ENCODE results near the gene MAFF.

The MAFF gene

DNA sequence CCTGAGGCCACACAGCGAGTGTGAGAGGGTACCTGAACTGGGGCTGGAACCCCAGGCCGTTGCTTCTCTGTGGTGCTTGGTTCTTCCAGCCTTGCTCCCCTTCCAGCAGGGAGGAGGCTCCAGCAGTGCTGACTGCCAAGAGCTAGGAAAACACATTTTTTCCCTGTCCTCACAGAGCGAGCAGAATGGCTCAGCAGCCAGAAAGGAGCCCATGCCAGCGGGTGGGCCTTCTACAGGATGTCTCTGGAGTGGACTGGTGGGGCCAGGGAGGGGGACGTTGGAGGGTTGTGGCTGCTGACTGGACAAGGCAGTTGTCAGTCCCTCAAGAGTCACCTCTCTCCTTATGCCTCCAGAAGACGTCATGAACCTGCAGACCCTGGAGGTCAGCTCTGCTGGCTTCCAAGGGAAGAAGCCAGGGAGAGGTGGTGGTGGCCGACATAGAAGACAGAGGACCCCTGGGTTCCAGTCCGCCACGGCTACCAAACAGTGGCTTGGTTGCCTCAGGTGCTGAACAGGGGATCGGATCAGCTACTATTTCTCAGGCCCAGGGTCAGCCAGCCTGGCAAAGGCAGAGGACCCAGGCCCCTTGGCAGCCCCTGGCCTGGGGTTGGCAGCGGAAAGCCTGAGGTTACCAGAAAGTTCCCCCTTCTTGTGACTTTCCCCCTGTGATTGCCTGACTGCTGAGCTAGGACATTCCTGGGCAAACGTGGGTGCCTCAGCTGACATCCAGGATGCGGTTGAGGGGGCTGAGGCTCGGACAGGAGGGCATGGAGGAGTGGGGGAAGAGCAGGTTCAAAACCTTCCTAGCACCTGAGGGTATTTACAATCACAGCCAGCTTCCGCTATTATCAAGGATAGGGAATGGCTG, 3.7 kb downstream of the MAFF start:
- peaks cover 43% of the 10 kb centered on the region for H3K4me1 ChIP-seq (ENCODE audit: control insufficient read depth, insufficient read depth, low read length)
- peak overlapping the region; percentile 75 for H3K27ac ChIP-seq (ENCODE audit: low read length)
- no peaks in the 10 kb centered on the region for H3K36me3 ChIP-seq (ENCODE audit: control insufficient read depth in 2 of 2, insufficient read depth in 2 of 2, low read length in 2 of 2)
- H3K4me3 ChIP-seq (ENCODE audit: low read length in 2 of 2): peak overlapping the region in 1 of 2 donors; percentile 47
- H3K9ac ChIP-seq (ENCODE audit: low read length in 2 of 2): peak overlapping the region; percentile 12 to 21
- no peaks in the 10 kb centered on the region for H3K27me3 ChIP-seq (ENCODE audit: control insufficient read depth in 1 of 2, insufficient read depth in 2 of 2, low read length in 2 of 2)
- no peaks in the 10 kb centered on the region for H3K9me3 ChIP-seq (ENCODE audit: control insufficient read depth in 2 of 2, low read length in 2 of 2)

DNA sequence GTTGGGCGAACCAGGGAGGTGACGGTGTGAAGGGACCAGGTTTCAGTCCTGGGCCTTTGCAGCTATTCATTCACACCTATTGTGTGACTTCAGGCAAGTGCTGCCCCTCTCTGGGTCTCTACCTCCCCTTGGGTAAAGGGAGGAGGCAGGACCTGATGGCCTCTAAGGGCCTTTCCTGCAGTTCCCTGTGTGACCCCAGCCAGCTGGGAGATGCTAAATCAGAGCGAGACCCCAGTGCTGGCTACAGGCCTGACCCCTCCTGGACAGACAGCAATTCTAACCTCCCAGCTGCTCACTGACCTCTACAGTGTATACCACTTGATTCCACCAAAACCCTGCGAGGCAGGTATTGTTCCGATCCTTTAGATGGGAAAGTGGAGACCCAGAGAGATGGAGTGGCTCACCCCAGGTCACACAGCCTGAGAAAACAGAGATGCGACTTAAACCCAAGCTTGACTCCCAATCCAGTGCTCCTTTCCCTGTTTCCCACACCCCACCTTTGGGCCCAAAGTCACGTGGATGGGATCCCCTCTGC, 6.2 kb downstream of the MAFF start:
- Histone ChIP-seq H3K36me3 (ENCODE audit: control insufficient read depth in 2 of 2, insufficient read depth in 2 of 2, low read length in 2 of 2) (no peaks in the 10 kb centered on the region), H3K27me3 (ENCODE audit: control insufficient read depth in 1 of 2, insufficient read depth in 2 of 2, low read length in 2 of 2) (no peaks in the 10 kb centered on the region), H3K9ac (ENCODE audit: low read length in 2 of 2) (no peak overlapping the region), H3K27ac (ENCODE audit: low read length) (no peak overlapping the region), H3K4me1 (ENCODE audit: control insufficient read depth, insufficient read depth, low read length) (peaks cover 28% of the 10 kb centered on the region), H3K9me3 (ENCODE audit: control insufficient read depth in 2 of 2, low read length in 2 of 2) (no peaks in the 10 kb centered on the region), H3K4me3 (ENCODE audit: low read length in 2 of 2) (no peak overlapping the region)

DNA sequence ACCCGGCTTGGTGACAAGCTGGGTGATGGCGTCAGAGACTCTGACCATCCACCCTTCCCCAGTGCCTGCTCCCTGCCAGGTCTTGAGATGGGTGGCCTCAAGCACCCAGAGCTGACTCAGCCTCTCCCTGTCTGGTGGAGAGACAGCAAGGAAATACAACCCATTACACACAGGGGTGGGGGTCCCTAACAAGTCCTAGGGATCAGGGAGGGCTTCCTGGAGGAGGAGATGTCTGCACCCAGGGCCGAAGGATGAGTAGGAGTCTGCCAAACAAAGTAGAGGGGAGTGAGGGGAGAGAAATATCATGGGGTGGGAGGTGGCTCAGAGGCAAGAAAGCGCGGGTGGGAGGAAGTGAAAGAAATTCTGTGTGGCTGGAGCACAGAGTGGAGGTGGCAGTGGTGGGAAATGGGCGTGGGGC, 6.8 kb downstream of the MAFF start:
- Histone ChIP-seq H3K27ac (ENCODE audit: low read length) (no peak overlapping the region), H3K9me3 (ENCODE audit: control insufficient read depth in 2 of 2, low read length in 2 of 2) (no peaks in the 10 kb centered on the region), H3K4me3 (ENCODE audit: low read length in 2 of 2) (no peak overlapping the region), H3K27me3 (ENCODE audit: control insufficient read depth in 1 of 2, insufficient read depth in 2 of 2, low read length in 2 of 2) (no peaks in the 10 kb centered on the region), H3K4me1 (ENCODE audit: control insufficient read depth, insufficient read depth, low read length) (peaks cover 24% of the 10 kb centered on the region), H3K36me3 (ENCODE audit: control insufficient read depth in 2 of 2, insufficient read depth in 2 of 2, low read length in 2 of 2) (no peaks in the 10 kb centered on the region), H3K9ac (ENCODE audit: low read length in 2 of 2) (no peak overlapping the region)

DNA sequence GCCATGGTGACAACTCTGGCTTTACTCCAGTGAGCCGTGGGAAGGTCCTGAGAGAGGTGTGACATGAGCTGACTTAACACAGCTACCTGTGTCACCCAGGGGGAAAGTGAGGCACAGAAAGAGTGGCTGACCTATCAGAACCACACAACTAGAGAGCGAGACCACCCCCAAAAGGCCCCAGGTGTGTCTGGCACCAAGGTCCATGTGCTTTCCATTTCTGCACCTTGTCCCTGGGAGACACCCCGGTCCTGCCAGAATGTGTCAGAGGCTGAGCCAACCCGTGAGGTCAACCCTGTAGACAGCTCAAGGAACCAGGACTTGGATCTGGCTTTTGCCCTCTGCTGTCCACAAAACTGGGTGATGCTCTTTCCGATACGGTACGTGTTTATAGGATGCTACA, 9.8 kb downstream of the MAFF start:
- no peaks in the 10 kb centered on the region for H3K36me3 ChIP-seq (ENCODE audit: control insufficient read depth in 2 of 2, insufficient read depth in 2 of 2, low read length in 2 of 2)
- H3K9ac ChIP-seq (ENCODE audit: low read length in 2 of 2): no peak overlapping the region
- H3K9me3 ChIP-seq (ENCODE audit: control insufficient read depth in 2 of 2, low read length in 2 of 2): no peaks in the 10 kb centered on the region
- peaks cover 16% of the 10 kb centered on the region for H3K4me1 ChIP-seq (ENCODE audit: control insufficient read depth, insufficient read depth, low read length)
- H3K4me3 ChIP-seq (ENCODE audit: low read length in 2 of 2): no peak overlapping the region
- H3K27ac ChIP-seq (ENCODE audit: low read length): no peak overlapping the region
- no peaks in the 10 kb centered on the region for H3K27me3 ChIP-seq (ENCODE audit: control insufficient read depth in 1 of 2, insufficient read depth in 2 of 2, low read length in 2 of 2)

DNA sequence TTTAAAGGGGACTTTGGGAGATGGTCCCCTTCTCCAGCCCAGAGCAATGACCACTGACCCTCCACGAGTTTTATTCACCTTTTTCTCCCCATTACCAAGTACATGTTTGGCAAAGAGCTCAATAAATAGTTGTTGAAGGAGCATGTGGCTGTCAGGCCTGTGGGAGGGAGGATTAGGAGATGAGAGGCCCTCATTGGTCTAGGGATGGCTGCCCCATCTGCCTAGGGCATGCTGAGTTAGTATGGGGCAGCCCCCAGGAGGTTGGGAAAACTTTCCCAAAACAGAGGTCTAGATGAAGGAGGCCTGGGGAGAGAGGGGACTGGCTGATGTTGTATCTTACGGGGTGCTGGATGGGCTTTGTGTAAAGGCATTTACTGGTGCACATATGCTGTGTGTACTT, 10.6 kb downstream of the MAFF start:
- Histone ChIP-seq H3K4me3 (ENCODE audit: low read length in 2 of 2) (no peak overlapping the region), H3K9me3 (ENCODE audit: control insufficient read depth in 2 of 2, low read length in 2 of 2) (no peaks in the 10 kb centered on the region), H3K27me3 (ENCODE audit: control insufficient read depth in 1 of 2, insufficient read depth in 2 of 2, low read length in 2 of 2) (no peaks in the 10 kb centered on the region), H3K4me1 (ENCODE audit: control insufficient read depth, insufficient read depth, low read length) (peaks cover 16% of the 10 kb centered on the region), H3K9ac (ENCODE audit: low read length in 2 of 2) (no peak overlapping the region), H3K36me3 (ENCODE audit: control insufficient read depth in 2 of 2, insufficient read depth in 2 of 2, low read length in 2 of 2) (no peaks in the 10 kb centered on the region), H3K27ac (ENCODE audit: low read length) (no peak overlapping the region)

DNA sequence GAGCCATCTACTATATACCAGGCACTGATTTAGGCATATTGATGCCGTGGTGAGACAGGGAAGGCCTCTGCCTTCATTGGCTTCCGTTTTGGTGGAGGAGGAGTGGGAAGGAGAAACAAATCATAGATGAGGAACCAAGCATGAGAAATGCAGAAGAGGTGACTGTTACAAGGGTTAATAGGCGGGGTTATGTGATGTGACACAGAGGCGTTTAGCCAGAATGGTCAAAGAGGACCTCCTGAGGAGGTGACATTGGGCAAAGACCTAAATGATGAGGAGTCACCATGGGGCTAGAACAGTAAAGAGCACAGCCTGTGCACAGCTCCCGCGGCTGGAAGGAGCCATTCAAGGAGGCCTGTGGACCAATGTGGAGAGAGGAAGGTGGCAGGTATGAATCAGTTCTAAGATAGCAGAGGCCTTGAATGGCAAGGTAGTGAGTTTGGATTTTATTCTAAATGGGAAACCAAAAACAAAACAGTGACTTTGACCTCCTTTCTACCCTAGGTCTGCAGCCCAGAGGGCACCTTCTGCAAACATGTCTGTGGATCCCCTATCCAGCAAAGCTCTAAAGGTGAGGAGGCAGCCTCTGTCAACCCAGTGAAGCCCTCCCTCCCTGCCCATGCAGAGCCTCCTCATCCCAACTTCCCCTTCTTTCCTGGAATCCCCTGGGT, 11.7 kb downstream of the MAFF start:
- no peak overlapping the region for H3K27ac ChIP-seq (ENCODE audit: low read length)
- H3K4me1 ChIP-seq (ENCODE audit: control insufficient read depth, insufficient read depth, low read length): peaks cover 25% of the 10 kb centered on the region
- H3K4me3 ChIP-seq (ENCODE audit: low read length in 2 of 2): no peak overlapping the region
- H3K27me3 ChIP-seq (ENCODE audit: control insufficient read depth in 1 of 2, insufficient read depth in 2 of 2, low read length in 2 of 2): no peaks in the 10 kb centered on the region
- no peaks in the 10 kb centered on the region for H3K36me3 ChIP-seq (ENCODE audit: control insufficient read depth in 2 of 2, insufficient read depth in 2 of 2, low read length in 2 of 2)
- H3K9me3 ChIP-seq (ENCODE audit: control insufficient read depth in 2 of 2, low read length in 2 of 2): no peaks in the 10 kb centered on the region
- peak overlapping the region in 1 of 2 donors; percentile 5 for H3K9ac ChIP-seq (ENCODE audit: low read length in 2 of 2)

DNA sequence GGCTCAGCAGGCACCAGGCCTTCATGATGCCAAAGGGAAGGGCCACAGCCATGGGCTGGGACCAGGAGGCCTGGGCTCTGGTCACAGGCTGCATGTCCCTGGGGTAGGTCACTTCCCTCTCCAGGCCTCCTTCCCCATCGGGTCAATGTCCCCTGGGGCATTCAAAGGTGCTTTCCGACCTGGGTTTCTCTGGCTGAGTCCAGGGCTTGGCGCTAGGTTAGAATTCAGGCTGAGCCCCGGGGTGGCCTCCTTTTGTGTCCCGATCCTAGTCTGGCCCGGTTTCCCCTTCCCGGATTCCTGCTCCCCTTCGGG, 12.2 kb downstream of the MAFF start:
- H3K4me1 ChIP-seq (ENCODE audit: control insufficient read depth, insufficient read depth, low read length): peaks cover 30% of the 10 kb centered on the region
- peak overlapping the region; percentile 47 to 64 for H3K4me3 ChIP-seq (ENCODE audit: low read length in 2 of 2)
- no peak overlapping the region for H3K9ac ChIP-seq (ENCODE audit: low read length in 2 of 2)
- H3K36me3 ChIP-seq (ENCODE audit: control insufficient read depth in 2 of 2, insufficient read depth in 2 of 2, low read length in 2 of 2): no peaks in the 10 kb centered on the region
- no peaks in the 10 kb centered on the region for H3K9me3 ChIP-seq (ENCODE audit: control insufficient read depth in 2 of 2, low read length in 2 of 2)
- H3K27me3 ChIP-seq (ENCODE audit: control insufficient read depth in 1 of 2, insufficient read depth in 2 of 2, low read length in 2 of 2): no peaks in the 10 kb centered on the region
- no peak overlapping the region for H3K27ac ChIP-seq (ENCODE audit: low read length)

DNA sequence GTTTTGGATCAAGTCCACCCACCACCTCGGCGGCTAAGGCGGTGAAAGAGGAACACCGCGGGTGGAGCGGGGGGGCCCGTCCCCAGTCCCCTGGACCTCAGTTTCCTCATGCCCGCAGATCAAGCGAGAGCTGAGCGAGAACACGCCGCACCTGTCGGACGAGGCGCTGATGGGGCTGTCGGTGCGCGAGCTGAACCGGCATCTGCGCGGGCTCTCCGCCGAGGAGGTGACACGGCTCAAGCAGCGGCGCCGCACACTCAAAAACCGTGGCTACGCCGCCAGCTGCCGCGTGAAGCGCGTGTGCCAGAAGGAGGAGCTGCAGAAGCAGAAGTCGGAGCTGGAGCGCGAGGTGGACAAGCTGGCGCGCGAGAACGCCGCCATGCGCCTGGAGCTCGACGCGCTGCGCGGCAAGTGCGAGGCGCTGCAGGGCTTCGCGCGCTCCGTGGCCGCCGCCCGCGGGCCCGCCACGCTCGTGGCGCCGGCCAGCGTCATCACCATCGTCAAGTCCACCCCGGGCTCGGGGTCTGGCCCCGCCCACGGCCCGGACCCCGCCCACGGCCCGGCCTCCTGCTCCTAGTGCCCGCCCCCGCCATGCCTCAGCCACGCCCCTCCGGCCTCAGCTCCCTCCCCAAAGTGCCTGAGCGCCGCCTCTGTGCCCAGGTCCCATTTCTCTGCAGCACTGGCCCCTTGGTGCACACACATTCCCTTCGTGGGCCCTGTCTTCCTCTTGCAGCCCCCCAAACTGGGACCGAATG, 12.7 kb downstream of the MAFF start:
- H3K36me3 ChIP-seq (ENCODE audit: control insufficient read depth in 2 of 2, insufficient read depth in 2 of 2, low read length in 2 of 2): no peaks in the 10 kb centered on the region
- peaks cover 35% of the 10 kb centered on the region for H3K4me1 ChIP-seq (ENCODE audit: control insufficient read depth, insufficient read depth, low read length)
- H3K27ac ChIP-seq (ENCODE audit: low read length): no peak overlapping the region
- H3K9ac ChIP-seq (ENCODE audit: low read length in 2 of 2): no peak overlapping the region
- H3K27me3 ChIP-seq (ENCODE audit: control insufficient read depth in 1 of 2, insufficient read depth in 2 of 2, low read length in 2 of 2): no peaks in the 10 kb centered on the region
- H3K4me3 ChIP-seq (ENCODE audit: low read length in 2 of 2): peak overlapping the region; percentile 47 to 64
- no peaks in the 10 kb centered on the region for H3K9me3 ChIP-seq (ENCODE audit: control insufficient read depth in 2 of 2, low read length in 2 of 2)

DNA sequence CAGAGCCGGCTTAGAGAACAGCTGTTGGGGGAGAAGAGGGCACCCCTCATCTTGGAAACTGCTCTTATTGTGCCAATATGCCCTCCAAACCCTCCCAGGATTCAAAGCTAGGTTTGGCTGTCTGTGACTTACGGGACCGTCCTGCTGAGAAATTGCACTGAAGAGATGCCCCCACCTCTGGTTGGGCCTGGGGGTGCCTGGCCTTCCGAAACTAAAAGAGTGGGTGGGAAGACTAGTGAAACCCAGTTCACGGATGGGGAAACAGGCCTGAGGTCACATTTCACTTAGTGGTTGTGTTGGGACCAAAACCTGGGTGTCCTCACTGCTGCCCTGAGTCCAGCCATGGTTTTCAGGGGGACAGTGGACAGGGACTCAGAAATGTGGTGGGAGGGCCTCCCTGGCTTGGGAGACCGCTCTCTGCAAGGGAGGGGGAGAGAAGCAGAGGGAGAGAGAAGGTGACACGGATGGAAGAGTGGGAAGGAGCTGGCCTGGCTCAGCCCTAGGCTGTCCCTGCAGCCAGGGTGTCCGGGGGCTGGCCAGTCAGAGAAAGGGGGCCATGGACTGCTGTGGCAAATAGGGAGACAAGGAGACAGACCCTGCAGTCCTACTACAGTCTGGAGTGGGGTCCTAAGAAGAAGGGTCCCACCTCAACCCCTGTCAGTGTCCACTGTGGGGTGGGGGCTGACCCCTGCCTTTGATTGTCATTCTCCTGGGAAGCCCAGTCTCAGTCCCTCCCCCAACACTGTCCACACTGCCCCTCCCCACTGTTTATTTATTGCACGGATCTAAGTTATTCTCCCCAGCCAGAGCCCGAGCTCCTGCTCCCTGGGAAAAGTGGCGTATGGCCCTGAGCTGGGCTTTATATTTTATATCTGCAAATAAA, 13.6 kb downstream of the MAFF start:
- Histone ChIP-seq H3K9ac (ENCODE audit: low read length in 2 of 2) (no peak overlapping the region), H3K4me3 (ENCODE audit: low read length in 2 of 2) (no peak overlapping the region), H3K9me3 (ENCODE audit: control insufficient read depth in 2 of 2, low read length in 2 of 2) (no peaks in the 10 kb centered on the region), H3K36me3 (ENCODE audit: control insufficient read depth in 2 of 2, insufficient read depth in 2 of 2, low read length in 2 of 2) (no peaks in the 10 kb centered on the region), H3K4me1 (ENCODE audit: control insufficient read depth, insufficient read depth, low read length) (peaks cover 41% of the 10 kb centered on the region), H3K27me3 (ENCODE audit: control insufficient read depth in 1 of 2, insufficient read depth in 2 of 2, low read length in 2 of 2) (no peaks in the 10 kb centered on the region), H3K27ac (ENCODE audit: low read length) (no peak overlapping the region)

All from stomach smooth muscle (tissue), 2 donors.